Cardiac muscle cell (in vitro differentiated cells and primary cell): Measurements from ENCODE around the gene EBF3. TPM values are rescaled to one million over a fixed set of nuclear protein-coding genes. Genes with fewer than 3 reads are reported as not detected.

Experiments
- DNase-seq, 2 donors: peaks; one replicate each; pipeline versions ENCODE4 v3.0.0 to v3.0.0-alpha.2; 2010 to 2017; ENCODE audit warnings: low read depth in 1 of 2, low spot score in 1 of 2
- H3K27ac ChIP-seq: fragments of 200-600 bp; sonication (generic); 2 replicates; pipeline ENCODE4 v1.5.1; 2016
- H3K27me3 ChIP-seq: fragments of 200-600 bp; sonication (generic); 2 replicates; pipeline ENCODE4 v1.6.0; 2016; ENCODE audit warnings: control low read depth
- H3K36me3 ChIP-seq: fragments of 200-600 bp; sonication (generic); 2 replicates; pipeline ENCODE4 v1.5.1; 2016; ENCODE audit warnings: control low read depth
- H3K4me1 ChIP-seq: fragments of 200-600 bp; sonication (generic); 2 replicates; pipeline ENCODE4 v1.8.1; 2017; ENCODE audit warnings: low read depth, mild to moderate bottlenecking, mixed run types
- H3K4me3 ChIP-seq: fragments of 200-600 bp; sonication (generic); 2 replicates; pipeline ENCODE4 v1.5.1; 2016; ENCODE audit warnings: mild to moderate bottlenecking
- H3K9me3 ChIP-seq: fragments of 200-600 bp; sonication (generic); 2 replicates; pipeline ENCODE4 v1.5.1; 2017; ENCODE audit warnings: low read depth, mild to moderate bottlenecking, control low read depth
- CTCF ChIP-seq: IDR thresholded peaks from 2 replicates; pipeline ENCODE4 v1.5.1; 2012; ENCODE audit warnings: low read depth, mild to moderate bottlenecking, low read length
- polyA plus RNA-seq: library from polyadenylated mRNA; unstranded; fragments of >200 nt; fragmentation: Nextera tagmentation; extraction: Ambion mirVana; gene quantifications from 2 replicates; pipeline ENCODE4 v1.2.1, GENCODE V29; 2016
- total RNA-seq: library from RNA; depleted of rRNA; stranded (reverse); fragments of >200 nt; gene quantifications from 2 replicates; pipeline ENCODE4 v1.2.3, GENCODE V29; 2016

EBF3 gene
- total and polyA plus RNA-seq, 2 experiments from 2014 or later = 0.61 to 2.8 TPM

GRCh38 chr10:129941199-129942018 is 22.7 kb downstream of the EBF3 start:
- Histone ChIP-seq H3K9me3 (no peaks in the 10 kb centered on the region), H3K4me1 (peaks cover 9% of the 10 kb centered on the region), H3K27ac (no peak overlapping the region), H3K4me3 (no peak overlapping the region), H3K36me3 (no peaks in the 10 kb centered on the region), H3K27me3 (no peaks in the 10 kb centered on the region)
- DNase-seq = no peak
- TF ChIP-seq CTCF = no peak

GRCh38 chr10:129940617-129941198 is 23.4 kb downstream of the EBF3 start:
- Histone ChIP-seq H3K4me1 (peaks cover 9% of the 10 kb centered on the region), H3K9me3 (no peaks in the 10 kb centered on the region)

GRCh38 chr10:129939416-129940275 is 24.4 kb downstream of the EBF3 start:
- H3K4me3 ChIP-seq = no peak overlapping the region
- no peaks in the 10 kb centered on the region for H3K27me3 ChIP-seq
- DNase-seq = no peak
- no peaks in the 10 kb centered on the region for H3K9me3 ChIP-seq
- no peak for TF ChIP-seq CTCF
- H3K4me1 ChIP-seq = peaks cover 9% of the 10 kb centered on the region
- H3K36me3 ChIP-seq = no peaks in the 10 kb centered on the region
- no peak overlapping the region for H3K27ac ChIP-seq

More at GRCh38 chr10:129940617-129941198, 23.4 kb downstream of the EBF3 start:
- no peak overlapping the region for H3K4me3 ChIP-seq
- DNase-seq = no peak
- H3K27ac ChIP-seq = no peak overlapping the region
- H3K27me3 ChIP-seq = no peaks in the 10 kb centered on the region
- H3K36me3 ChIP-seq = no peaks in the 10 kb centered on the region
- no peak for TF ChIP-seq CTCF

- Histone ChIP-seq H3K27me3 (no peaks in the 10 kb centered on the region), H3K4me1 (peaks cover 9% of the 10 kb centered on the region), H3K27ac (no peak overlapping the region), H3K36me3 (no peaks in the 10 kb centered on the region), H3K9me3 (no peaks in the 10 kb centered on the region), H3K4me3 (no peak overlapping the region)
- no peak for TF ChIP-seq CTCF
- DNase-seq = no peak
These were observed 25.6 kb downstream of the EBF3 start for GRCh38 chr10:129938460-129938859.

DNA sequence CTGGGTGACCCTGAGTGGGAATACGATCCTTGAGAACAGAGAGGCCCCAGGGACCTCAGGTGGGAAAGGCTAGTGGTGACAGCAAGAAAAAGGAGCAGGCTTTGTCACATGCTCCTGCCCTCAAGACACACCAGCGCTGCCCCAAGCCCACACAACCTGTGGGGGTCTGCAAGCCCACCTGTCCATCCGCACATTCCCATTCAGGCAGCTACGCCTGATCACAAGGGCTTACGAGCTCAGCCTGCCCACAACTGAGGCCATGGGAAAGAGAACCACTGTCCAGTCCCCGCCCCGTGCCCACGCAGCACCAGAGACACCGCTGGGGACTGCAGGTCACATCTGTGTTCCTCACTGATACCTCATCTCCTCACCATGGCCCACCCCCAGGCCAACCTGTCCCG is 26.7 kb downstream of the EBF3 start:
- no peak overlapping the region for H3K4me3 ChIP-seq
- H3K9me3 ChIP-seq = no peaks in the 10 kb centered on the region
- H3K36me3 ChIP-seq = no peaks in the 10 kb centered on the region
- TF ChIP-seq CTCF = no peak
- peaks cover 9% of the 10 kb centered on the region for H3K4me1 ChIP-seq
- no peak overlapping the region for H3K27ac ChIP-seq
- DNase-seq = no peak
- H3K27me3 ChIP-seq = no peaks in the 10 kb centered on the region
